HG02588 (cell line): Measurements from ENCODE around the gene ALDOA.
"Not testable (repeated sequence)": the region's sequence is repeated elsewhere in the genome, so short reads cannot be mapped to it uniquely, and the experiment has no call there.

ENCODE experiments used
- ATAC-seq: cut with Tn5 transposase; IDR thresholded peaks from one replicate; pipeline ENCODE4 v1.9.1; 2021; ENCODE audit warnings: mild to moderate bottlenecking, moderate library complexity; ENCODE audit not compliant: unreplicated experiment

The ALDOA gene

GRCh38 chr16:30114411-30114810 lies 48.9 kb downstream of the ALDOA start:
- ATAC-seq: no peak

GRCh38 chr16:30114833-30115232 lies 49.3 kb downstream of the ALDOA start:
- not testable (repeated sequence) for ATAC-seq

DNA sequence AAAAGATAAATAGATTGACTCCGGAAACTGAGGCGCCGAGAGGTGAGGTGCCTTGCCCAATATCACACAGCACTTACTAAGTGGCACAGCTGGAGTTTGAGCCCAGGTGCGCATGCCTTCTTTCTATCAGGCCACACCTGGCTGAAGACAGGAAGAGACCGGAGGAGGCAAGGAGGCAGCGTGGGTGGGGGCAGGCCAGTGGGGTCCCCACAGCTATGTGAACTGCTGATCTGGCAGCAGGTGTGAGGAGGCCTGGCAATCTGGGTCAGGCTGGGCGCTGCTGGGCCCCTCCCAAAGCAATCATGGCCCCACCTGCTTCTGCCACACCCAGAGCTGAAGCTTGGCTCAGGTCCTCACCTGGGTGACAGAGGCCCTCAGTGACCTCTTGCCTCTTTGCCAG lies 49.7 kb downstream of the ALDOA start:
- ATAC-seq: no peak

GRCh38 chr16:30116291-30117207 lies 51.0 kb downstream of the ALDOA start:
- no peak for ATAC-seq

GRCh38 chr16:30117768-30118167 lies 52.2 kb downstream of the ALDOA start:
- ATAC-seq: no peak

GRCh38 chr16:30119428-30119827 lies 53.9 kb downstream of the ALDOA start:
- ATAC-seq: no peak
